ENCODE data around the gene MOCS3. TPM values are rescaled to one million over a fixed set of nuclear protein-coding genes. Genes with fewer than 3 reads are reported as not detected.
"Not testable (repeated sequence)": the region's sequence is repeated elsewhere in the genome, so short reads cannot be mapped to it uniquely, and the experiment has no call there.

MOCS3 gene
- total RNA-seq, 2 experiments from 2014 or later: 1.6 to 2.2 TPM

- intact Hi-C loops (cut with micrococcal nuclease): no loop called here
- H3K4me1 Mint-ChIP-seq (ENCODE audit: low read depth): peaks cover 13% of the 10 kb centered on the region
- H3K27me3 Mint-ChIP-seq (ENCODE audit: low read depth): peaks cover 2% of the 10 kb centered on the region
- DNase-seq: no peak
- H3K4me3 Mint-ChIP-seq: no peak overlapping the region
- no peaks in the 10 kb centered on the region for H3K36me3 Mint-ChIP-seq (ENCODE audit: low read depth)
- no peak overlapping the region for H3K27ac Mint-ChIP-seq
- CTCF ChIA-PET: interaction anchor here (1.4 kb wide), 1 partner anchor 331 kb away, joined by 4 read pairs; no protein-coding TSS in a partner anchor
- H3K9me3 Mint-ChIP-seq: no peaks in the 10 kb centered on the region
These were observed 17.2 kb downstream of the MOCS3 start for GRCh38 chr20:50975701-50976330.

- intact Hi-C loops (cut with micrococcal nuclease): no loop called here
- Mint-ChIP-seq H3K4me1 (ENCODE audit: low read depth) (peaks cover 15% of the 10 kb centered on the region), H3K27me3 (ENCODE audit: low read depth) (peaks cover 6% of the 10 kb centered on the region), H3K27ac (no peak overlapping the region), H3K9me3 (no peaks in the 10 kb centered on the region), H3K4me3 (no peak overlapping the region), H3K36me3 (ENCODE audit: low read depth) (no peaks in the 10 kb centered on the region)
- CTCF ChIA-PET: interaction anchor here (0.6 to 1.6 kb wide), 2 partner anchors 10 to 186 kb away, joined by 4 to 5 read pairs; no protein-coding TSS in a partner anchor
- no peak for DNase-seq
These were observed 18.7 kb downstream of the MOCS3 start for GRCh38 chr20:50977066-50978021.

- H3K9me3 Mint-ChIP-seq; H3K27ac Mint-ChIP-seq; H3K27me3 Mint-ChIP-seq (ENCODE audit: low read depth); H3K4me3 Mint-ChIP-seq; H3K36me3 Mint-ChIP-seq (ENCODE audit: low read depth); intact Hi-C loops (cut with micrococcal nuclease); DNase-seq: not testable (repeated sequence)
- CTCF ChIA-PET: interaction anchor here (1.6 kb wide), 1 partner anchor 9 kb away, joined by 5 read pairs; no protein-coding TSS in a partner anchor
- peaks cover 15% of the 10 kb centered on the region for H3K4me1 Mint-ChIP-seq (ENCODE audit: low read depth)
These were observed 19.9 kb downstream of the MOCS3 start for GRCh38 chr20:50978533-50978932.

GRCh38 chr20:50980071-50980681 is 21.6 kb downstream of the MOCS3 start:
- no peaks in the 10 kb centered on the region for H3K9me3 Mint-ChIP-seq
- DNase-seq: peak; percentile 64
- intact Hi-C loops (cut with micrococcal nuclease): loop anchor here (2.0 to 10.0 kb wide), 2 partner anchors 185 to 615 kb away; partner anchors contain the start of gene BCAS4
- no peak overlapping the region for H3K4me3 Mint-ChIP-seq
- H3K4me1 Mint-ChIP-seq (ENCODE audit: low read depth): peaks cover 15% of the 10 kb centered on the region
- H3K27me3 Mint-ChIP-seq (ENCODE audit: low read depth): peaks cover 15% of the 10 kb centered on the region
- H3K27ac Mint-ChIP-seq: peak overlapping the region; percentile 19
- H3K36me3 Mint-ChIP-seq (ENCODE audit: low read depth): no peaks in the 10 kb centered on the region
- CTCF ChIA-PET: interaction anchor here (0.6 to 16.8 kb wide), 5 partner anchors 12 to 345 kb away, joined by 3 to 211 read pairs (median 15); partner anchors contain the start of genes DPM1 and MOCS3

GRCh38 chr20:50980851-50981713 is 22.5 kb downstream of the MOCS3 start:
- Mint-ChIP-seq H3K4me1 (ENCODE audit: low read depth) (peaks cover 15% of the 10 kb centered on the region), H3K9me3 (no peaks in the 10 kb centered on the region), H3K4me3 (no peak overlapping the region), H3K27ac (peak overlapping the region; percentile 19), H3K36me3 (ENCODE audit: low read depth) (no peaks in the 10 kb centered on the region), H3K27me3 (ENCODE audit: low read depth) (peaks cover 19% of the 10 kb centered on the region)
- CTCF ChIA-PET: interaction anchor here (0.7 to 16.8 kb wide), 23 partner anchors 8 to 347 kb away, joined by 3 to 211 read pairs (median 3); partner anchors contain the start of gene BCAS4
- peak; percentile 83 for DNase-seq
- intact Hi-C loops (cut with micrococcal nuclease): loop anchor here (2.0 to 10.0 kb wide), 2 partner anchors 186 to 614 kb away; partner anchors contain the start of gene BCAS4

GRCh38 chr20:50981714-50982048 is 23.1 kb downstream of the MOCS3 start:
- no peak overlapping the region for H3K27ac Mint-ChIP-seq
- CTCF ChIA-PET: interaction anchor here (0.7 to 16.8 kb wide), 22 partner anchors 8 to 346 kb away, joined by 3 to 211 read pairs (median 4); partner anchors contain the start of gene BCAS4
- H3K27me3 Mint-ChIP-seq (ENCODE audit: low read depth): peaks cover 24% of the 10 kb centered on the region
- no peaks in the 10 kb centered on the region for H3K9me3 Mint-ChIP-seq
- intact Hi-C loops (cut with micrococcal nuclease): loop anchor here (2.0 to 10.0 kb wide), 2 partner anchors 187 to 613 kb away; partner anchors contain the start of gene BCAS4
- no peak for DNase-seq
- no peaks in the 10 kb centered on the region for H3K36me3 Mint-ChIP-seq (ENCODE audit: low read depth)
- peaks cover 15% of the 10 kb centered on the region for H3K4me1 Mint-ChIP-seq (ENCODE audit: low read depth)
- H3K4me3 Mint-ChIP-seq: no peak overlapping the region

- intact Hi-C loops (cut with micrococcal nuclease): loop anchor here (10.0 kb wide), 1 partner anchor 612 kb away; no protein-coding TSS in a partner anchor
- CTCF ChIA-PET: interaction anchor here (1.0 to 16.8 kb wide), 12 partner anchors 7 to 345 kb away, joined by 3 to 211 read pairs (median 4); partner anchors contain the start of gene BCAS4
- Mint-ChIP-seq H3K36me3 (ENCODE audit: low read depth) (no peaks in the 10 kb centered on the region), H3K9me3 (no peaks in the 10 kb centered on the region), H3K4me1 (ENCODE audit: low read depth) (peaks cover 15% of the 10 kb centered on the region), H3K27me3 (ENCODE audit: low read depth) (peaks cover 28% of the 10 kb centered on the region), H3K27ac (no peak overlapping the region), H3K4me3 (no peak overlapping the region)
- no peak for DNase-seq
These were observed 23.7 kb downstream of the MOCS3 start for GRCh38 chr20:50982363-50982762.

- intact Hi-C loops (cut with micrococcal nuclease): loop anchor here (10.0 kb wide), 1 partner anchor 611 kb away; no protein-coding TSS in a partner anchor
- Mint-ChIP-seq H3K36me3 (ENCODE audit: low read depth) (no peaks in the 10 kb centered on the region), H3K9me3 (no peaks in the 10 kb centered on the region)
These were observed 24.7 kb downstream of the MOCS3 start for GRCh38 chr20:50983321-50983720.

GRCh38 chr20:50987493-50988210 is 29.0 kb downstream of the MOCS3 start:
- peak; percentile 78 for DNase-seq
- intact Hi-C loops (cut with micrococcal nuclease): loop anchor here (1.0 to 10.0 kb wide), 6 partner anchors 135 to 1095 kb away; no protein-coding TSS in a partner anchor
- Mint-ChIP-seq H3K4me1 (ENCODE audit: low read depth) (no peaks in the 10 kb centered on the region), H3K27me3 (ENCODE audit: low read depth) (peaks cover 23% of the 10 kb centered on the region), H3K36me3 (ENCODE audit: low read depth) (no peaks in the 10 kb centered on the region), H3K4me3 (no peak overlapping the region), H3K27ac (no peak overlapping the region), H3K9me3 (no peaks in the 10 kb centered on the region)
- CTCF ChIA-PET: interaction anchor here (0.5 to 16.8 kb wide), 50 partner anchors 9 to 1091 kb away, joined by 3 to 211 read pairs (median 4); partner anchors contain the start of gene BCAS4

More at GRCh38 chr20:50983321-50983720, 24.7 kb downstream of the MOCS3 start:
- no peak overlapping the region for H3K27ac Mint-ChIP-seq
- no peak for DNase-seq
- CTCF ChIA-PET: interaction anchor here (0.7 to 16.8 kb wide), 4 partner anchors 50 to 342 kb away, joined by 3 to 211 read pairs (median 10); no protein-coding TSS in a partner anchor
- no peak overlapping the region for H3K4me3 Mint-ChIP-seq
- peaks cover 15% of the 10 kb centered on the region for H3K4me1 Mint-ChIP-seq (ENCODE audit: low read depth)
- H3K27me3 Mint-ChIP-seq (ENCODE audit: low read depth): peaks cover 30% of the 10 kb centered on the region

GRCh38 chr20:50991076-50991475 is 32.5 kb downstream of the MOCS3 start:
- DNase-seq: no peak
- Mint-ChIP-seq H3K36me3 (ENCODE audit: low read depth) (no peaks in the 10 kb centered on the region), H3K4me3 (no peak overlapping the region), H3K27me3 (ENCODE audit: low read depth) (peaks cover 11% of the 10 kb centered on the region), H3K27ac (no peak overlapping the region), H3K4me1 (ENCODE audit: low read depth) (no peaks in the 10 kb centered on the region), H3K9me3 (no peaks in the 10 kb centered on the region)
- CTCF ChIA-PET: interaction anchor here (0.8 to 16.8 kb wide), 3 partner anchors 10 to 317 kb away, joined by 3 to 211 read pairs (median 15); no protein-coding TSS in a partner anchor
- intact Hi-C loops (cut with micrococcal nuclease): no loop called here
